ENCODE results near the gene TBC1D2.

GRCh38 chr9:98150164-98150563 lies 105.3 kb downstream of the TBC1D2 start:
- TF ChIP-seq POLR2AphosphoS5 (IDR thresholded peaks at IDR 0.05; ENCODE audit: borderline replicate concordance, low read depth, low read length) (no peak), EZH2 (IDR thresholded peaks at IDR 0.05) (no peak), FOXP2 (optimal IDR thresholded peaks at IDR 0.05; ENCODE audit: control extremely low read depth, extremely low read length, insufficient read depth) (no peak)

Data from SK-N-MC (cell line).